CD4-positive, alpha-beta T cell treated with Interleukin-4 for 1 hour (primary cell): Measurements from ENCODE around the gene TNFSF11.

Source experiments
- DNase-seq, 2 donors: peaks; one replicate each; pipeline ENCODE4 v3.0.0-alpha.2; 2020 to 2022

TNFSF11 gene

GRCh38 chr13:42656161-42656560 lies 82.2 kb downstream of the TNFSF11 start:
- no peak for DNase-seq

GRCh38 chr13:42656958-42657357 lies 83.0 kb downstream of the TNFSF11 start:
- DNase-seq, result no peak
